ENCODE measurements around the gene CCNE1.
"Not testable (repeated sequence)": the region's sequence is repeated elsewhere in the genome, so short reads cannot be mapped to it uniquely, and the experiment has no call there.

CCNE1 gene

DNA sequence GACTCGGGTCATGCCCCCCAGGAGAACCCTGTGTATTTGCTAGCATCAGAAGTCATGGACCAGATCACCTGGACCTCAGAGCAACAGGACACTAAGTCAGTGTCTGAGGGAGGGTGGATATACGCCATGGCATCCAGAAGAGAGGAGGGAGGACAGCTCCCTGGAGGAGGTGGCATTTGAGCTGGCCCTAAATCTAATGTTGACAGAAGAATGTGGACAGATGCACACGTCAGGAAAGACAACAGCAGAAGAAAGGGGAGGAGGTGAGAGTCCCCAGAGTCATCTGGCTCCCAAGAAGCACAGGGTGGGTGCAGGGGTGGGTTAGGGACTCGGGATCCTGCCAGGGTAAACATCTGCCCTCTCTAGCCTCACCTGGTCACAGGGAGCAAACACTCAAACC, 24.5 kb upstream of the CCNE1 start:
- DNase-seq (ENCODE audit: low read depth) = no peak

DNA sequence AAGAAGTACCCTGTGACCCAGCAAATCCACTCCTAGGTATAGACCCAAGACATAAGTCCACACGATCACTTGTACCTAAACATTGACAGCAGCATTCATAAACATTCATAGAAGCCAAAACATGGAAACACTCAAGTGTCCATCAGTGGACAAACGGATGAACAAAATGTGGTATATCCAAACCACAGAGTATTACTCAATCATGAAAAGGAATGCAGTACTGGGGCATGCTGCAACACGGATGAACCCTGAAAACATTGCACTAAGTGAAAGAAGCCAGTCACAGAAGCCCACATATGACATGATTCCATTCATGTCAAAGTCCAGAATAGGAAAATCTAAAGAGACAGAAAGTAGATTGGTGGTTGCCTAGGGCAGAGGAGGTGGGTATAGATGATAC, 22.8 kb upstream of the CCNE1 start:
- DNase-seq (ENCODE audit: low read depth) = no peak

DNA sequence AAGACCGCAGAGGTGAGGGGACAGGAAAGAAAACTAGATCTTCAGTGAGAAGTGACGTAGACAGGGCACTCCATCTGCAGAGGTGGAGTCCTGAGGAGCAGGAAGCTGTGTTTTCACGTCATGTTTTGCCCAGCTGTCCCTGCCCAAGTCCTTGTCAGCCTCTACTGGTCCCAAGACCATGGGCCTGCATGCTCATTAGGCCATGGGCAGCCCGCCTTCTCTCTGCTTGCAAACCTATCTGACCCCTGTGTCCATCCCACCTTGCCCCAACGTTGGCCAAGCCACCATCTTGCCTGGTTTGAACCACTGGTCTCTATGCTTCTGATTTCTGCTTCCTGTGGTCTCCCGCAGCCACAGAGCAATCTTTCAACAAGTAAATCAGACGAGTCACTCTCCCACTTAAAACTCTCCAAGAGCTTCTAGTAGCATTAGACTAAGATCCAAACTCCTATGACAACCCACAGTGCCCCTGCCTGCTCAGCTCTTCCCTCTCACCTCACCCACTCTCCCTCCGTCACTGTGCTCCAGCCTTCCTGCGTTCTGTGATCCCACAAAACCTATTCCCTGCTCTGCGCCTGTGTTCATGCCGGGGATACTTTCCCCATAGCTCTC, 18.6 kb upstream of the CCNE1 start:
- DNase-seq (ENCODE audit: low read depth) = no peak

GRCh38 chr19:29794490-29794889, 17.3 kb upstream of the CCNE1 start:
- DNase-seq (ENCODE audit: low read depth) = not testable (repeated sequence)

DNA sequence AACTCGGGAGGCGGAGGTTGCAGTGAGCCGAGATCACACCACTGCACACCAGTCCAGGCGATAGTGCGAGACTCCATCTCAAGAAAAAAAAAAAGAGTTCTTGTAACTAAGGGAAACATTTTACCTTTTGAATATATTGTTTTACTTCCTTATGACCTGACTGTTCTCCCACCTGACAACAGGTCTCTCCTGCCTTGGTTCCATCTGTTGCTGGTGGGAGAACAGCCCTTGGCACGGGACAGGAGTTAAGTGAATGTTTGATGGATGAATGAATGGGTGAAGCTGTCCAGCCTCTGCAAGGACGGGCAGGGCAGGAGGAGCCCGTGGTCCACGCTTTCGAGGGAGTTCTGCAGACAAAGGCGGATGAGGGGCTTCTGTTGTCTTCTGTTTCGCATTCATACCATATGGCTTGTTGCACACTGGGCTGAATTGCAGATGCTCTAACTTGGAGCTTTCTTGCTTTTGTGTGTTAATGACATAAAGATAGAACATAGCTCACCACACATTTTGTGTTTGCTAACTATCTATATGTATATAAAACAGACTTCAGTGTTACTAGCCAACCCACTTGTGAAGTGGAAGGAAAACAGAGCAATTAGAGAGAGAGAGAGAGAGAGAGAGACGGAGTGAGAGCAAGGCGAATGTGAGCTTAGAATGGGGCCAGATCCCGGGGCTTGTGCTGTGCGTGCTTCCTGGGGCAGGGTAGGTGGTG, 16.2 kb upstream of the CCNE1 start:
- no peak for DNase-seq (ENCODE audit: low read depth)

GRCh38 chr19:29796173-29796573, 15.6 kb upstream of the CCNE1 start:
- no peak for DNase-seq (ENCODE audit: low read depth)

GRCh38 chr19:29798774-29799497, 12.9 kb upstream of the CCNE1 start:
- no peak for DNase-seq (ENCODE audit: low read depth)

- DNase-seq (ENCODE audit: low read depth) = no peak
Measured at GRCh38 chr19:29800100-29800825, 11.5 kb upstream of the CCNE1 start.

DNA sequence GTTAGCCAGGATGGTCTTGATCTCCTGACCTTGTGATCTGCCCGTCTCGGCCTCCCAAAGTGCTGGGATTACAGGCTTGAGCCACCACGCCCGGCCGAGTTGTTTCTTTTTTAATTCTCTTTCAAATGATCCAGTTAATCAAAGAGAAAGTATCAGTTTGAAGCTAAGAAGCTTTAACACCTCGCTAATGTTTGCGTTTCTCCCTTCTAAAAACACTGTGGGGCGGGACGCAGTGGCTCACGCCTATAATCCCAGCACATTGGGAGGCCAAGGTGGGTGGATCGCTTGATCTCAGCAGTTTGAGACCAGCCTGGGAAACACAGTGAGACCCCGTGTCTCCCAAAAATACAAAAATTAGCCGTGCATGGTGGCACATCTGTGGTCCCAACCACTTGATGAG, 7.8 kb upstream of the CCNE1 start:
- not testable (repeated sequence) for DNase-seq (ENCODE audit: low read depth)

DNA sequence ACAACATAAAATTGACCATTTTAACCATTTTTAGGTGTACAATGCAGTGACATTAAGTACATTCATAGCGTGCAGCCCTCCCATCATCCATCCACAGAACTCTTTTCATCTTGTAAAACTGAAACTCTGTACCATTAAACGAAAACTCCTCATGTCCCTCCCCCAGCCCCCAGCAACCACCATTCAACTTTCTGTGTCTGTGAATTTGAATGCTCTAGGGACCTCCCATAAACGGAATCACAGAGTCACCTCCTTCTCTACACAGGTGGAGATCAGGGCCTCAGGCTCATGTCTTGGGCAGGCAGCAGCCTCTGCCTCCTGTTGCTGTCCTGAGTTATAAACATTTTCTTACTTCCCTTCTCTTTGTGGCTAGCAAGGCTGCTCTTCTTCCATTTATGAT, 7.3 kb upstream of the CCNE1 start:
- no peak for DNase-seq (ENCODE audit: low read depth)

DNA sequence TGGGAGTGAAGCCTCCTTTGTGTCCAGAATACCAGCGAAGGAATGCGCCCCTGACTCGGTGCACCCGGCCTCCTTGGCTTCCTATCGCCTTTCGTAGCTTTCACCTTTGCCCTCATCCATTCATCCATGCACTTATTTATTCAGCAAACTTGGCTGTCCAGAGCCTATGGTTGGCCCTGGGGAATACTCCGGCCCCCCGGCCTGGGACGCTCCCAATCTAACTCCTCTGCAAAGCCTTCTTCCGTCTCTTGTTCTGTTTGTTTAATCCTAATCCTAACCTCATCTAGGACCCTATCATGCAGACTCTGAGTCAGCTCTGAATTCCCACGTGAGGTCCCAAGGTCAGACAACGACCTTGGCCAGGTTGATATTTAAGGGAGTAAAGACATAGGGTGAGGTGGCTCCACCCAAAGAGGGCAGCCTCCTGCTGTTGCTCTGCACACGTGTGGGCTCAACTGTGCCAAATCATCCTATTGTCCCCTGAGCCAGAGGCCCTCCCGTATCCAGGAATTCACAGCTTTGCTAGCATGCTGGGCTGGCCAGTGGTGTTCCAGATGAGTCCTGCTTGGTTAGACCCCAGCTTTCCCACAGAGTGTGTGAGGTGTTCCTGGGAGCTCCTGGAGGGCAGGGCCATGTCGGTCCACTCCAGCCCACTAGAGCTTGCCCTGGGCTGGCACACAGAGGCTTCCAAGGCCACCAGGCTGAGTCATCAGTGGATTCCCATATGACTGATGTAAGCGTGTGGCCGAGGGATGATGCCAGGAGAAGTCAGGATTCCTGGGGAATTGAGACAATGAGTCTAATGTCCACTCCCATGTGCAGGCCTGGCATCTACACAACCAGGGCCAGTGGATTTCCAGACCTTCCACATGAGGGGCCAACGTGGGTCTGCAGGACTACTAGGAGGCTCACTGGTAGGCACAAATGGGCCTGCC, 6.5 kb upstream of the CCNE1 start:
- no peak for DNase-seq (ENCODE audit: low read depth)

DNA sequence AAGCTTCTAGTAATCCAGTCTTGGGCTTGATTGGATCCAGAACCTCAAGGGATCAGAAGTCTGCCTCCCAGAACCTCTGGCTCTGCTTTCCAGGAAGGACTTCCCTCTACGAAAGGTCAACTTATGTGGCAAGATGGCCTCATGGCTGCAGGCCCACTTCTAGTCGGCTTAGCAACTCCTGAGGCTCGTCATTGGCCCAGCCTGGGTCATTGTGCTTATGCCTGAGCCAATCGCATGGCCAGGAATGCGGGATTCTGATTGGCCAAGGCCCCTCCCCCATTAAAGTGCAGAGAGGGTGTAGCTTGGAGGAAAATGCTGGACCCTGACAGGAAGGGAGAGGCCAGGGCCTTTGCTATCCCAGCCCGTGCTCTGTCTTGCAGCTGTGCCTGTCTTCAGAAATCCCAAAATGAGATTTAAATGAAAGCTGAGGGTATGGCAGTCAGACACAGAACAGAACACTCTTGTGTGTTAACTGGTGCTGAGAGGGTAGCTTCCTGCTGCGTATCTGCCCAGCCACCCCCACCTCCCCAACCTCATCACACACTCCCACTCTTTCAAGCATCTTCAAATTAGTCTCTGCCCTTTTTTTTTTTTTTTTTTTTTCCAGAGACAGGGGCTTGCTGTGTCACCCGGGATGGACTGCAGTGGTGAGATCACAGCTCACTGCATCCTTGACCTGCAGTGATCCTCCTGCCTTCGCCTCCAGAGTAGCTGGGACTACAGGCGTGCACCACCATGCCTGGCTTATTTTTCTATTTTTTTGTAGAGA, 5.5 kb upstream of the CCNE1 start:
- DNase-seq (ENCODE audit: low read depth) = no peak

- DNase-seq (ENCODE audit: low read depth) = no peak
Measured at GRCh38 chr19:29807178-29807577, 4.6 kb upstream of the CCNE1 start.

DNA sequence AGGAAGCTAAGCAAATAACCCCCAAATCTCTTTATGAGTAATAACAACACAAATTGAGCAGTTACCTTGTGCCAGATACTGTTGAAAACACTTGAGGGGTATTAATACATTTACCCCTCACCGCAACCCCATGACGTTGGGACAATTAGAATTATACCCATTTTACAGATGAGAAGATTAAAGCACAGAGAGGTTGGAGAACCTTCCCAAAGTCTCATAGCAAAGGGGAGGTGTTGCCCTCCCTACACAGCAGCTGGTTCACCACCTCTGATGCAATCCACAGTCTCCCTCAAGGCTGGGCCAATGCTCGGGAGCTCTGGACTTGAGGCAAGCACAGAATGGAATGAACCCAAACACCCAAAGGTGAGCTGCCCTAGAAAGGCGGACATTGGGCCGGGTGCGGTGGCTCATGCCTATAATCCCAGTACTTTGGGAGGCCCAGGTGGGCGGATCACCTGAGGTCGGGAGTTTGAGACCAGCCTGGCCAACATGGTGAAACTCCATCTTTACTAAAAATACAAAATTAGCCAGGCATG, 3.9 kb upstream of the CCNE1 start:
- DNase-seq (ENCODE audit: low read depth) = no peak

- DNase-seq (ENCODE audit: low read depth) = no peak
Measured at GRCh38 chr19:29809795-29810503, 1.8 kb upstream of the CCNE1 start.

DNA sequence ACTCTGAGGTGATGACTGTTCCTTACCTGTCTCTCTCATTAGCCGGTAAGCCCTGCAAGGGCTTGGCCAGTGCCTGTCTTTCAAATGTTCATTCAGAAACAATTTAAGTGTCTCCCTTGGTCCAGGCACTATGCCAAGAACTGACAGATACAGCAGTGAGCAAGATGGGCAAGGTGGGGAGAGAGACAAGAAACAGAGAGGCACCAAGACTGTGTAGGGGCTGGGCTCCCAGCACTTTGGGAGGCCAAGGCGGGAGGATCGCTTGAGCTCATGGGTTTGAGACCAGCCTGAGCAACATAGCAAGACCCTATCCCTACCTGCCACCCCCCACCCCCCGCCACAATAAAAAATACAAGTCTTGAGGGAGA, 1.3 kb upstream of the CCNE1 start:
- DNase-seq (ENCODE audit: low read depth) = no peak

GRCh38 chr19:29812080-29812880, 489 bp downstream of the CCNE1 start:
- no peak for DNase-seq (ENCODE audit: low read depth)

DNA sequence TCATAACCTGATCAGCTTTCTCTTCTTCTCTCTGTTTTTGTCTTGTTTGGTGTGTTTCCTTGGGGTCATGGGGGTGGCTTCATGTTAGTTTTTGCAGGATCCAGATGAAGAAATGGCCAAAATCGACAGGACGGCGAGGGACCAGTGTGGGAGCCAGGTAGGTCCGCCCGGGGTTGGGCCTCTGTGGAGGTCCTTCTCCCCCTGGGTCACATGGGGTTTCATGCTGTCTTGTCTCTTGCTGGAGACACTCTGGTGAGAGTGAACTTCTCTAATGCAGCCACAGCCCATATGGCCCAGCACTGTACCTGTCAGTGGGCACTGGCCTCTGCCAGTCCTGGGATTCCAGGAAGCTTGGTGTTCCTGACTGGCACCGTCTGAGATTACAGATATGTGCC, 1.1 kb downstream of the CCNE1 start:
- no peak for DNase-seq (ENCODE audit: low read depth)

- no peak for DNase-seq (ENCODE audit: low read depth)
Measured at GRCh38 chr19:29813642-29814041, 1.9 kb downstream of the CCNE1 start.

Measured in HS-27A (cell line).